NCI-H1436 (cell line): ENCODE results near the gene ZNF165.
"Not testable (repeated sequence)": the region's sequence is repeated elsewhere in the genome, so short reads cannot be mapped to it uniquely, and the experiment has no call there.

Experiments used
- DNase-seq: peaks from one replicate; lab custom pipeline; 2025; lab: John Stamatoyannopoulos, UW

Gene ZNF165

GRCh38 chr6:28080381-28080630, at the start of gene ZNF165:
ZNF165 (plus strand) TSS chr6:28080568; CDS start chr6:28085481, 4,913 bp downstream.
- DNase-seq, result not testable (repeated sequence)

GRCh38 chr6:28053584-28053983, 26.8 kb upstream of the ZNF165 start:
- DNase-seq, result no peak

DNA sequence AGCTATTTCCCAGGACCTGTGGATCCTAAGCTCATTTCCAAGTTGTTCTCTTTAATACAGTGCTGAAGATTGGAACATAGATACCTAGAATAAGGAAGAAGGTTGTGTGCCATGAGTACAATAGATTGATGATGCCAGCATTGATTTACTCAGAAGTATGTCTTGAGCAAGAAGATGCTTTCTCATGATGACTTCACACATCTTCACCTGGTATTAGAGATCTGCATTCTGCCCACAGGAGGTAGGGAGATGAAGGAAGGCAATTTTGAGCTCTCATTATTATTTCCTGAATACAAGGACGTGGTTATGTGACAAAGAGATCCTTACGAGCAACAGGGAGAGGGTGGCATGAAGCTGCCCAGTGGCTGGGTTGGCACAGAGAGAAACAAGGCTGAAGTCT, 20.0 kb upstream of the ZNF165 start:
- DNase-seq, result no peak

DNA sequence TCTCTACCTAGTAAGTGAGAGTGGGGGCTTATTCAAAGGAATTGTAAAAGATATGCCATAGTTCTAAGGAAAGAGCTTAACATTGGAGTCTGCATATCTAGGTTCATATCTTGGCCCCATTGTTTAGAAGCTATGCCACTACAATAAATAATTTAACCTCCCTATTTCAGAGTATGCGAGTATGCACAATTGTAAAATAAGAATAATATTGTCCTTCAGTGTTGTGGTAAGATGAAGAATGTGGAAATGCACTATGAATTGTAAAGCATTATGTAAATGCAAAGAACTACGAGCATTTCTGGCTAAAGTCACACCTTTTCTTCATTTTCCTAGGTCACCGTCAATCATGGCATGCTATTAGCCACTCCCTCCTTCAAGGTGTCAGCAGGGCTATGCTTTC, 16.1 kb upstream of the ZNF165 start:
- no peak for DNase-seq

- DNase-seq, result no peak
Measured at GRCh38 chr6:28068067-28068466, 12.3 kb upstream of the ZNF165 start.

DNA sequence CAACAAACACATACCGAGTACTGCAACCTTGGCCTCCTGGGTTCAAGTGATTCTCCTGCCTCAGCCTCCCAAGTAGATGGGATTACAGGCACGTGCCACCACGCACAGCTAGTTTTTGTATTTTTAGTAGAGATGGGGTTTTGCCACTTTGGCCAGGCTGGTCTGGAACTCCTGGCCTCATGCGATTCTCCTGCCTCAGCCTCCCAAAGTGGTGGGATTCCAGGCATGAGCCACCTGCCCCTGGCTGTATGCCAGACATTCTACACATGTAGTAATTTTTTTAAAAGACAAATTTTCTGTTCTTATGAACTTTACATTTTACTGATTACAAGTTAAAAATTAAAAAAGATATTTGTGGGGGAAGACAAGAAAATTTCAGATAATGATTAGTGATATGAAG, 9.4 kb upstream of the ZNF165 start:
- DNase-seq, result not testable (repeated sequence)

- no peak for DNase-seq
Measured at GRCh38 chr6:28078050-28078449, 2.3 kb upstream of the ZNF165 start.

DNA sequence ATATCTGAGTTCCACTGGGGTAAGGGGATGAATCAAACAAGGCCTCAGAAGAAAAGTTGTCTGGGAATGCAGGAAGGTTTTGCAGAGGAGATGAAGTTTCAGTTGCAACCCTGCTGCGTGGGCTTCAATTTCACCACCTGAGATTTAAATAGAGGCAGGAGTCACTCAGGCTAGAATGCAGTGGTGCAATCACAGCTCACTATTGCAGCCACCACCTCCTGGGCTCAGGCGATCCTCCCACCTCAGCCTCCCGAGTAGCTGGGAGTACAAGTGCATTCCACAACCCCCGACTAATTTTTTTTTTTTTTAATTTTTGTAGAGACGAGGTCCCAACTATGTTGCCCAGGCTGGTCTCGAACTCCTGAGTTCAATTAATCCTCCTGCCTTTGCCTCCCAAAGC, 1.5 kb upstream of the ZNF165 start:
- DNase-seq, result no peak

DNA sequence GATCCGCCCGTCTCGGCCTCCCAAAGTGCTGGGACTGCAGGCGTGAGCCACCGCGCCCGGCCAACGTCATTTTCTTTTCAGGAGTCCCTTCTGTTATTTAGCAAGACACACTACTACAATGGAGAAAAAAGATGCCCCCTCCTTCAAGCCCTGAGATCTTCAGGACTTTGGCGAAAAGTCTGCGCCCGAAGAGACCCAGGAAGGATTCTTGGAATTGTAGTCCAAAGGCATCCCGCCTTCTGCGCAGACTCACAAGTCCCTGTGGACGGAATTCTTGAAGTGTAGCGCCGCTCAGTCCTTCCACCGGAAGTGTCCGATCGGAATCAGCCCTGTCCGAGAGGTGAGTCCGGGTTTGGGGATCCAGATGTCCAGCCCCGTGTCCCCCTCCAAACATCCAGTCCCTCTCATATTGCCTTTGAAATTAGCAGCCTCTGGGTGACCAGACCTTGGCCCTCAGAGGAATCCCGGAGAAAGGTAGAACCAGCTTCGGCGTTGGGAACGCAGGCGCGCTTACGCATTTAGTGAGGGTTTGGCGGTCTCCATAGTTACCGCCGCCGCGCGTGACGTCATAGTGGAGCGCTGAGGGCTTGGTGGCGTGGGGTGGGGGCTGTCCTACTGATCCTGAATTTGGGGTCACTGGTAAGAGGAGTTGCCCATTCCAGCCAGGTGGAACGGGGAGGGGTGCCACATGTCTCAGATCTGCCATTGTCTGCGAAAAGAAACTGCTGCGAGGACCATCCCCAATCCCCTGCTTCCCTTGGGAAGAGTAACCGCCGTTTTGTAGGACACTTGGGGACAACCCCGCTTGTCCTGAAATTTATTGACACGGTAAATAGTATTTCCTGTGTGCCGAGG, 490 bp downstream of the ZNF165 start:
- peak; percentile 90 for DNase-seq

DNA sequence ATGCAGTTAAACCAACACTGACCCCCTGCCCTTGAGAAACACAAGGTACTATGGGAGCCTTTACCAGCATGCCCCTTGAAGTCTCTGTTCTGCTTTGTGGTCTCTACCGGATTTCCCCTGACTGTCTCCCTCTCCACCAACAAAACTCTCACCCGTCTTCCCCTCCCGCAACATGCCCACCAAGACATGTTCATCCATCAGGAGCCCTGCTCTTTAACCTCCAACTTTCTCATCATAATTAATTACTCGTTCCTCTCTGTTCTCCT, 1.1 kb downstream of the ZNF165 start:
- DNase-seq, result no peak

DNA sequence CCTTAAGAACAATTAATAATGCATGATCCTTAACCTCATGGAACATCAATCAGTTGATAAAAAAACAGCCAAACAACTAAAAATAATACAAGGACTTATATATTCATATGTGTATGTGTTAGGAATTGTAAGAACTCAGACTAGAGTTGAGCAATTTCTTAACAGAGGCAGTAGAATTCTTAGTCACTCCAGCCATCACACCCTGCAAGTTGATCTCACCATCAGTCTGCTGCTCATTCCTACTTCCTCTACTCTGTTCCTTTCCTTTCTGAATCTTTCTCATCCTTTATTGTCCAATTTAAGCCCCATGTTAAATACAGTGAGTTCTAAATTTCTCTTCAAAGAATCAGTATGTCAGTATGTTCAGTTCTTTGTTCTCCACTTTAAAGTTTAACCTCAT, 2.6 kb downstream of the ZNF165 start:
- no peak for DNase-seq

GRCh38 chr6:28089054-28089453, 8.7 kb downstream of the ZNF165 start:
- no peak for DNase-seq

- DNase-seq, result no peak
Measured at GRCh38 chr6:28090917-28091586, 10.7 kb downstream of the ZNF165 start.

- DNase-seq, result not testable (repeated sequence)
Measured at GRCh38 chr6:28102222-28102621, 21.9 kb downstream of the ZNF165 start.

GRCh38 chr6:28102699-28103098, 22.3 kb downstream of the ZNF165 start:
- DNase-seq, result not testable (repeated sequence)

GRCh38 chr6:28104392-28105244, 24.2 kb downstream of the ZNF165 start:
- DNase-seq, result peak; percentile 65

DNA sequence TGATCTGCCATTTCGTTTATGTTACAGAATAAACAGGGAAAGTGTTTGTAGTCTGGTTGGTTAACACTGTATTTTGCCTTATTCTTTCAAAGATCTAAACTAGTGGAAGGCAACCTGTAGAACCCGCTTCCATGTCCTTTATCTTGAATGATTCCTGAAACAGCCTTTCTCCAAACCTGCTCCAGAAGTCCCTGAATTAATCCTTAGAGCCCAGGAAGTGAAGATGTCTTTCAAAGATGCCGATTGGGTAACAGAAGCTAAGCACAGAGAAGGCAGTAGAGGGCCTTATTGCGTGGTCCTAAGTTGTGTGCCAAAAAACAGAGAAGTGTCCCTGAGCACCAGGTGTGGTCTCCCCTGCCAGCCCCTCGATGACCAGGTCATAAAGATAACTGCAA, 24.9 kb downstream of the ZNF165 start:
- DNase-seq, result no peak

- no peak for DNase-seq
Measured at GRCh38 chr6:28107506-28107905, 27.1 kb downstream of the ZNF165 start.

DNA sequence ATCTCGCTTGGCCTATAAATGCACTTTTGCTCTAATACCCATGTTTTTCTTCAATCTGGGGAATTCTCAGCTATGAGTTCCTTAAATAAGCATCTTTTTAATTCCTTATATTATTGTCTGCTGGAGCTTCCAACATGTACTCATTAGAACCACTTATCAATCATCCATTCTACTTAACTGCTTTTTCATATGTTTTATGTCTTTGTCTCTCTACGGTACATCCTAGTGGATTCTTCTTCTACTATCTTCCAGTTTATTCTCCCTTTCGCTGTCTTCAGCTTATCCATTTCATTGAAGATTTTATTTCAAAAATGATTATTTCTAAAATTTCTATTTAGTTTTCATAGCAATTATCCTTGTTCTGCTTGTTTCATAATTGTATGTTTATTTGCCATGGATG, 31.6 kb downstream of the ZNF165 start:
- DNase-seq, result no peak

GRCh38 chr6:28115799-28116198, 35.4 kb downstream of the ZNF165 start:
- DNase-seq, result no peak

GRCh38 chr6:28117386-28118050, 37.1 kb downstream of the ZNF165 start:
- DNase-seq, result no peak

GRCh38 chr6:28118217-28118616, 37.8 kb downstream of the ZNF165 start:
- DNase-seq, result no peak

DNA sequence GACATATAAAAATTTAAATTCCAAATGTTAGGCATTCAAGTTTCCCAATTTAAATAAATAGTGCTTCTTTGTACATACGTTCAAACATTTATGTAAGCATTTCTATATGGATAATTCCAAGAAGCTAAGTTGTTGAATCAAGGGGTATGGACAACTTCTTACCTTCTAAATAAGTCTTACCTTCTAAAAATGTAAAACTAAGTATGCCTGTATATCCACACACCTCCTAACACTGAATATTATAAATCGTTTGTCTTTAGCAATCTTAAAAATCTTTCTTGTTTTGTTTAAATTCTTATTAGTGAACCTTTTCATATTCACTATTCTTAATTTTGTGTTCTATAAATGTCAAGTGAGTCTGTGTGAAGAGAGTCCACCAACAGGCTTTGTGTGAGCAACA, 41.5 kb downstream of the ZNF165 start:
- DNase-seq, result no peak
